Astrocyte of the hippocampus (primary cell): ENCODE results near the gene ABCC11.
"Not testable (repeated sequence)": the region's sequence is repeated elsewhere in the genome, so short reads cannot be mapped to it uniquely, and the experiment has no call there.

Source experiments
- DNase-seq: peaks from one replicate; pipeline ENCODE4 v3.0.0; 2011; ENCODE audit warnings: low read depth, low spot score

ABCC11 gene

GRCh38 chr16:48250520-48251278 lies 3.4 kb upstream of the ABCC11 start:
- no peak for DNase-seq

GRCh38 chr16:48246066-48246465 lies 1.3 kb downstream of the ABCC11 start:
- DNase-seq: peak; percentile 45

- no peak for DNase-seq
Measured at GRCh38 chr16:48244863-48245195, 2.5 kb downstream of the ABCC11 start.

GRCh38 chr16:48244080-48244862 lies 3.1 kb downstream of the ABCC11 start, which contains the start of gene LONP2:
TSS of gene LONP2 (plus strand) at chr16:48244300. CDS start at chr16:48244389, 89 bp downstream.
- DNase-seq: peak; percentile 95

- DNase-seq: not testable (repeated sequence)
Measured at GRCh38 chr16:48240147-48240546, 7.2 kb downstream of the ABCC11 start.

GRCh38 chr16:48236286-48236685 lies 11.1 kb downstream of the ABCC11 start:
- DNase-seq: no peak

GRCh38 chr16:48235556-48236136 lies 11.7 kb downstream of the ABCC11 start:
- no peak for DNase-seq

- no peak for DNase-seq
Measured at GRCh38 chr16:48235058-48235555, 12.2 kb downstream of the ABCC11 start.

- DNase-seq: no peak
Measured at GRCh38 chr16:48234630-48235029, 12.7 kb downstream of the ABCC11 start.

GRCh38 chr16:48232493-48233040 lies 14.8 kb downstream of the ABCC11 start:
- DNase-seq: no peak

GRCh38 chr16:48231727-48232492 lies 15.4 kb downstream of the ABCC11 start:
- DNase-seq: peak; percentile 48

GRCh38 chr16:48225456-48225855 lies 21.9 kb downstream of the ABCC11 start:
- no peak for DNase-seq

- no peak for DNase-seq
Measured at GRCh38 chr16:48223490-48223889, 23.8 kb downstream of the ABCC11 start.

- DNase-seq: no peak
Measured at GRCh38 chr16:48220891-48221290, 26.4 kb downstream of the ABCC11 start.

GRCh38 chr16:48218473-48218872 lies 28.9 kb downstream of the ABCC11 start:
- DNase-seq: no peak

- no peak for DNase-seq
Measured at GRCh38 chr16:48217708-48218107, 29.6 kb downstream of the ABCC11 start.

- DNase-seq: no peak
Measured at GRCh38 chr16:48215738-48216137, 31.6 kb downstream of the ABCC11 start.

GRCh38 chr16:48212033-48212432 lies 35.3 kb downstream of the ABCC11 start:
- no peak for DNase-seq

- DNase-seq: no peak
Measured at GRCh38 chr16:48210747-48211146, 36.6 kb downstream of the ABCC11 start.

- no peak for DNase-seq
Measured at GRCh38 chr16:48206594-48207242, 40.6 kb downstream of the ABCC11 start.

GRCh38 chr16:48204825-48205151 lies 42.6 kb downstream of the ABCC11 start:
- no peak for DNase-seq
